K562 (cell line): ENCODE data around the gene DEDD. TPM values are rescaled to one million over a fixed set of nuclear protein-coding genes. Genes with fewer than 3 reads are reported as not detected.

Experiments
- ATAC-seq: fragments of 200-7000 bp; cut with Tn5 transposase; 3 replicates; pipeline ENCODE4 v1.9.1; 2020; ENCODE audit warnings: moderate library complexity
- BruUV-seq: library from RNA; stranded (reverse); fragments of 400-500 nt; replicated peaks from 2 replicates; lab custom pipeline; 2021; lab: Mats Ljungman, UMichigan
- CTCF ChIA-PET: fragments of 300-600 bp; formaldehyde crosslinking; extraction: SDS; loops from one replicate; lab custom pipeline; 2021; ENCODE audit warnings: low intra/inter-chr PET ratio; lab: Yijun Ruan, JAX
- POLR2A ChIA-PET: fragments of 300-600, 350-650 bp; sonication (Branson Sonifier 250); formaldehyde crosslinking; extraction: SDS; loops from one replicate; lab custom pipeline; 2021; ENCODE audit warnings: antibody characterized with exemption, inconsistent platforms; lab: Yijun Ruan, JAX
- DNase-seq, 4 experiments: peaks; one replicate each; pipeline versions ENCODE4 v3.0.0 to v3.0.0-alpha.2; 2011 to 2018; ENCODE audit warnings: low spot score in 3 of 4, mixed read lengths in 3 of 4; ENCODE audit errors: extremely low read depth in 1 of 4
- FAIRE-seq: peaks from 2 replicates; lab custom pipeline; 2011; peaks lifted over from hg19 to GRCh38; lab: Jason Lieb, UNC
- H2AFZ ChIP-seq: 2 replicates; pipeline ENCODE4 v1.6.0; 2011; ENCODE audit warnings: low read depth, low read length, control low read depth, inconsistent platforms
- H3K27ac ChIP-seq: fragments of 200-600 bp; 3 replicates; pipeline ENCODE4 v1.8.0; 2011; ENCODE audit warnings: low read depth, mild to moderate bottlenecking, control low read depth, inconsistent platforms, low read length, moderate library complexity, mixed read lengths; ENCODE audit errors: extremely low read depth
- H3K27me3 ChIP-seq, 2 experiments: fragments of 300-600 bp in 1 of 2; 2 replicates in 1 of 2; 3 replicates in 1 of 2; pipeline versions ENCODE4 v1.6.0 to v1.8.0; 2011; ENCODE audit warnings: inconsistent platforms in 2 of 2, low read length in 2 of 2, mild to moderate bottlenecking in 1 of 2, mixed read lengths in 1 of 2, moderate library complexity in 1 of 2; ENCODE audit not compliant: control insufficient read depth in 2 of 2, insufficient read depth in 2 of 2
- H3K36me3 ChIP-seq: fragments of 300-600 bp; 3 replicates; pipeline ENCODE4 v1.8.0; 2011; ENCODE audit warnings: mild to moderate bottlenecking, low read length, inconsistent platforms; ENCODE audit not compliant: control insufficient read depth, insufficient read depth
- H3K4me1 ChIP-seq, 2 experiments: fragments of 200-600 bp in 1 of 2; replicated peaks in 1 of 2; 2 replicates in 1 of 2; 3 replicates in 1 of 2; pipeline versions ENCODE4 v1.5.1 to v1.8.0; 2011; ENCODE audit warnings: inconsistent platforms in 2 of 2, low read length in 2 of 2, mild to moderate bottlenecking in 1 of 2, mixed read lengths in 1 of 2, moderate library complexity in 1 of 2; ENCODE audit not compliant: control insufficient read depth in 2 of 2, insufficient read depth in 2 of 2
- H3K4me2 ChIP-seq: 2 replicates; pipeline ENCODE4 v1.6.1; 2011; ENCODE audit warnings: low read length, control low read depth, inconsistent platforms, mixed read lengths; ENCODE audit not compliant: insufficient read depth
- H3K4me3 ChIP-seq: fragments of 200-600 bp; sonication (generic), shearing (Covaris generic); 2 replicates; pipeline ENCODE4 v1.5.1; 2016; ENCODE audit warnings: control low read depth, inconsistent platforms
- H3K79me2 ChIP-seq: fragments of 200-600 bp; 3 replicates; pipeline ENCODE4 v1.8.0; 2011; ENCODE audit warnings: low read length, inconsistent platforms; ENCODE audit not compliant: control insufficient read depth, insufficient read depth
- H3K9ac ChIP-seq, 2 experiments: 2 replicates each; pipeline versions ENCODE4 v1.6.0 to v1.6.1; 2011; ENCODE audit warnings: low read depth in 2 of 2, low read length in 2 of 2, control low read depth in 1 of 2, inconsistent platforms in 1 of 2, mild to moderate bottlenecking in 1 of 2, mixed read lengths in 1 of 2; ENCODE audit not compliant: insufficient read depth in 1 of 2
- H3K9me1 ChIP-seq: one replicate; pipeline ENCODE4 v1.6.0; 2011; ENCODE audit warnings: inconsistent platforms, mild to moderate bottlenecking, low read length, moderate library complexity; ENCODE audit not compliant: control insufficient read depth, insufficient read depth
- H3K9me3 ChIP-seq: replicated peaks from 2 replicates; pipeline ENCODE4 v1.5.1; 2011; ENCODE audit warnings: low read depth, low read length, inconsistent platforms; ENCODE audit not compliant: control insufficient read depth, insufficient read depth
- H4K20me1 ChIP-seq: replicated peaks from 2 replicates; pipeline ENCODE4 v1.6.1; 2011; ENCODE audit warnings: low read length, inconsistent platforms, mixed read lengths; ENCODE audit not compliant: control insufficient read depth, insufficient read depth
- ETV5 ChIP-seq: sonication (generic); formaldehyde crosslinking; IDR thresholded peaks from 2 replicates; pipeline ENCODE4 v1.4.0; 2020; ENCODE audit warnings: low read depth, mild to moderate bottlenecking, missing genetic modification reagents
- FOSL1 ChIP-seq: fragments of 200-800 bp; sonication (Bioruptor generic); conservative IDR thresholded peaks from 2 replicates; pipeline ENCODE4 v1.6.1; 2016; ENCODE audit warnings: missing genetic modification characterization, missing compliant biosample characterization
- KLF6 ChIP-seq: fragments of 250-450 bp; sonication (Bioruptor Pico); IDR thresholded peaks from 2 replicates; pipeline ENCODE4 v1.4.0; 2020; ENCODE audit warnings: mild to moderate bottlenecking, moderate library complexity, borderline replicate concordance
- MCM2 ChIP-seq: fragments of 450-650 bp; IDR thresholded peaks from 2 replicates; pipeline ENCODE4 v1.6.1; 2017; ENCODE audit warnings: low read depth, mild to moderate bottlenecking
- NUFIP1 ChIP-seq: fragments of 450-650 bp; IDR thresholded peaks from 2 replicates; pipeline ENCODE4 v1.6.1; 2018; ENCODE audit not compliant: partially characterized antibody
- PHTF2 ChIP-seq: fragments of 250-450 bp; sonication (Bioruptor Pico); IDR thresholded peaks from 2 replicates; pipeline ENCODE4 v1.5.0; 2021; ENCODE audit warnings: mild to moderate bottlenecking
- SAP30 ChIP-seq: fragments of 200-600 bp; sonication (generic); IDR thresholded peaks from 2 replicates; pipeline ENCODE4 v1.6.1; 2012; ENCODE audit warnings: borderline replicate concordance, low read depth, mild to moderate bottlenecking, moderate library complexity, low read length, control low read depth, inconsistent platforms; ENCODE audit not compliant: insufficient read depth, poor library complexity, severe bottlenecking
- SIX5 ChIP-seq, 2 experiments: IDR thresholded peaks; 2 replicates each; pipeline ENCODE4 v1.6.1; 2011; ENCODE audit warnings: low read length in 2 of 2, borderline replicate concordance in 1 of 2, low read depth in 1 of 2, mild to moderate bottlenecking in 1 of 2, moderate library complexity in 1 of 2; ENCODE audit not compliant: insufficient read depth in 1 of 2
- TBP ChIP-seq: optimal IDR thresholded peaks from 2 replicates; pipeline ENCODE3; 2011; ENCODE audit warnings: low read depth, low read length, improper control_type of control experiment
- ZBED1 ChIP-seq: IDR thresholded peaks from 2 replicates; pipeline ENCODE4 v1.6.1; 2014
- ZNF23 ChIP-seq: fragments of 250-450 bp; sonication (Bioruptor Pico); IDR thresholded peaks from 2 replicates; pipeline ENCODE4 v1.4.0; 2020; ENCODE audit warnings: mild to moderate bottlenecking
- ZNF75A ChIP-seq: fragments of 450-650 bp; formaldehyde crosslinking; IDR thresholded peaks from 2 replicates; pipeline ENCODE4 v1.4.0; 2020; ENCODE audit warnings: mild to moderate bottlenecking
- WGBS: fragments of 100-300 bp; shearing (Covaris generic); methylation state at CpG from one replicate; pipeline ENCODE4 v1.1.6; 2016; ENCODE audit warnings: low coverage, mixed read lengths; ENCODE audit not compliant: insufficient coverage; ENCODE audit errors: missing lambda C conversion rate; 5-methylcytosine and 5-hydroxymethylcytosine counted together
- in situ Hi-C: fragments of 300-500 bp; cut with MboI; formaldehyde crosslinking; loops from 4 replicates; pipeline ENCODE4 v1.15.0; 2018; ENCODE audit warnings: inconsistent platforms, mixed read lengths
- intact Hi-C: fragments of 100-400 bp; cut with micrococcal nuclease; formaldehyde crosslinking; loops from 2 replicates; pipeline ENCODE4 v1.14.2; 2022
- polyA plus RNA-seq, 8 experiments: library from polyadenylated mRNA; depleted of rRNA in 4 of 8; stranded (reverse) in 5 of 8; unstranded in 3 of 8; fragments of >200 nt; fragmentation: Nextera tagmentation in 2 of 8; fragmentation: Illumina TruSeq in 1 of 8; extraction: Ambion mirVana in 2 of 8; extraction: Trizol in 1 of 8; gene quantifications; 2 replicates each; pipeline versions ENCODE4 v1.2.1 to v1.2.3, GENCODE V29; 2011 to 2014; ENCODE audit warnings: inconsistent platforms in 1 of 8, missing spikeins in 1 of 8
- total RNA-seq, 7 experiments: library from RNA; depleted of rRNA in 6 of 7; stranded (reverse); fragments of >200 nt in 6 of 7; fragmentation: Illumina TruSeq in 2 of 7; extraction: Trizol in 2 of 7; gene quantifications; 2 replicates each; pipeline versions ENCODE4 v1.2.1 to v1.2.3, GENCODE V29; 2011 to 2021; ENCODE audit warnings: low replicate concordance in 1 of 7
- TF ChIP-seq, protein P1 (sequence below): fragments of 250-450 bp; sonication (Bioruptor Pico); IDR thresholded peaks from 2 replicates; pipeline ENCODE4 v1.6.1; 2021; ENCODE audit warnings: mild to moderate bottlenecking
- TF ChIP-seq, protein P2 (sequence below): fragments of 450-650 bp; formaldehyde crosslinking; IDR thresholded peaks from 2 replicates; pipeline ENCODE4 v1.4.0; 2020; ENCODE audit warnings: mild to moderate bottlenecking, moderate library complexity
- TF ChIP-seq, protein P3 (sequence below): sonication (generic); formaldehyde crosslinking; IDR thresholded peaks from 2 replicates; pipeline ENCODE4 v1.8.0; 2022; ENCODE audit warnings: missing genetic modification reagents, mild to moderate bottlenecking, borderline replicate concordance

DEDD gene
- total and polyA plus RNA-seq, 9 of the 15 experiments (the other 6 are each of a cell fraction or from before 2014, with no cell fraction given), result 11.6 to 41.0 (median 16.8) TPM

DNA sequence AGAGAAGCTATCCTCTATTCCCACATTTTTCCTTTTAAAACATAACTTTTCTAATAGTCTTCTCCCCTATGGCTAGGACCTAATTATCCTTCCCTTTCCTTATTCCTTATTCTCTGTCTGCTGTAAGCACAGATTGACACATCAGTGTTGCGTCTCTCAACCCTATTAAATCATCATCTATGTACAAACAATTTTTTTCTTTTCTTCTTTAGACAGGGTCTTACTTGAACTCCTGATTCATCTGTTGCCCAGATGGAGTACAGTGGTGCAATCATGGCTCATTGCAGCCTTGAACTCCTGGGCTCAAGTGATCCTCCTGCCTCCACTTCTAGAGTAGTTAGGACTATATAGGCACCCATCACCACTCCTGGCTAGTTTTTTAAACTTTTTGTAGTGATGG is 26.0 kb downstream of the DEDD start:
- Histone ChIP-seq H3K9ac (no peak overlapping the region), H3K27ac (no peak overlapping the region), H3K4me3 (no peak overlapping the region), H3K9me1 (no peaks in the 10 kb centered on the region), H3K36me3 (peaks cover 77% of the 10 kb centered on the region), H3K79me2 (peaks cover 72% of the 10 kb centered on the region), H3K27me3 (no peaks in the 10 kb centered on the region), H2AFZ (no peak overlapping the region), H3K9me3 (no peaks in the 10 kb centered on the region), H3K4me2 (no peak overlapping the region), H4K20me1 (no peaks in the 10 kb centered on the region; the same call in 1 of the 2 replicates)
- no peak for ATAC-seq
- FAIRE-seq, result no peak
- POLR2A ChIA-PET, result interaction anchor here (0.5 to 0.6 kb wide), 2 partner anchors 13 to 22 kb away, joined by 3 read pairs; no protein-coding TSS in a partner anchor
- DNase-seq, result no peak
- CTCF ChIA-PET, result no interaction called here
- intact Hi-C loops (no loop called here), in situ Hi-C loops (no loop called here)
- WGBS, result 100% methylated on average over 1 of the region's 1 CpG
- no TSS peak for BruUV-seq
- TF ChIP-seq, protein P1, sequence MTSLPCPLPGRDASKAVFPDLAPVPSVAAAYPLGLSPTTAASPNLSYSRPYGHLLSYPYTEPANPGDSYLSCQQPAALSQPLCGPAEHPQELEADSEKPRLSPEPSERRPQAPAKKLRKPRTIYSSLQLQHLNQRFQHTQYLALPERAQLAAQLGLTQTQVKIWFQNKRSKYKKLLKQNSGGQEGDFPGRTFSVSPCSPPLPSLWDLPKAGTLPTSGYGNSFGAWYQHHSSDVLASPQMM, result no peak
- TF ChIP-seq ETV5 (CRISPR knock-in tag), result no peak
- no peak for TF ChIP-seq SIX5 (IDR thresholded peaks at IDR 0.05; ENCODE audit: borderline replicate concordance in 1 of 2, insufficient read depth in 1 of 2, low read depth in 1 of 2, low read length in 2 of 2)
- TF ChIP-seq ZNF75A (CRISPR knock-in tag), result no peak
- TF ChIP-seq NUFIP1, result no peak
- no peak for TF ChIP-seq KLF6
- TF ChIP-seq SAP30, result no peak
- no peak for TF ChIP-seq ZNF23 (CRISPR knock-in tag)
- TF ChIP-seq, protein P2, sequence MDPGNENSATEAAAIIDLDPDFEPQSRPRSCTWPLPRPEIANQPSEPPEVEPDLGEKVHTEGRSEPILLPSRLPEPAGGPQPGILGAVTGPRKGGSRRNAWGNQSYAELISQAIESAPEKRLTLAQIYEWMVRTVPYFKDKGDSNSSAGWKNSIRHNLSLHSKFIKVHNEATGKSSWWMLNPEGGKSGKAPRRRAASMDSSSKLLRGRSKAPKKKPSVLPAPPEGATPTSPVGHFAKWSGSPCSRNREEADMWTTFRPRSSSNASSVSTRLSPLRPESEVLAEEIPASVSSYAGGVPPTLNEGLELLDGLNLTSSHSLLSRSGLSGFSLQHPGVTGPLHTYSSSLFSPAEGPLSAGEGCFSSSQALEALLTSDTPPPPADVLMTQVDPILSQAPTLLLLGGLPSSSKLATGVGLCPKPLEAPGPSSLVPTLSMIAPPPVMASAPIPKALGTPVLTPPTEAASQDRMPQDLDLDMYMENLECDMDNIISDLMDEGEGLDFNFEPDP (CRISPR knock-in tag), result no peak
- no peak for TF ChIP-seq TBP
- no peak for TF ChIP-seq ZBED1
- TF ChIP-seq, protein P3, sequence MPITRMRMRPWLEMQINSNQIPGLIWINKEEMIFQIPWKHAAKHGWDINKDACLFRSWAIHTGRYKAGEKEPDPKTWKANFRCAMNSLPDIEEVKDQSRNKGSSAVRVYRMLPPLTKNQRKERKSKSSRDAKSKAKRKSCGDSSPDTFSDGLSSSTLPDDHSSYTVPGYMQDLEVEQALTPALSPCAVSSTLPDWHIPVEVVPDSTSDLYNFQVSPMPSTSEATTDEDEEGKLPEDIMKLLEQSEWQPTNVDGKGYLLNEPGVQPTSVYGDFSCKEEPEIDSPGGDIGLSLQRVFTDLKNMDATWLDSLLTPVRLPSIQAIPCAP (CRISPR knock-in tag), result no peak
- no peak for TF ChIP-seq MCM2
- TF ChIP-seq FOSL1 (tag), result no peak
- no peak for TF ChIP-seq PHTF2 (CRISPR knock-in tag)
- TF ChIP-seq, all 486 proteins: peak for 0
- no peaks in the 10 kb centered on the region for H3K4me1 ChIP-seq
